Breast epithelium (tissue), 3 donors: ENCODE measurements around the gene PTCD2.

ENCODE experiments used
- CTCF ChIP-seq, 3 donors: fragments of 450-650 bp; IDR thresholded peaks; one replicate each; pipeline ENCODE4 v1.5.1; 2016 to 2017; ENCODE audit warnings: antibody characterized with exemption in 3 of 3, mild to moderate bottlenecking in 3 of 3, moderate library complexity in 3 of 3
- POLR2AphosphoS5 ChIP-seq, 3 donors: sonication (generic); formaldehyde crosslinking; IDR thresholded peaks; one replicate each; pipeline ENCODE4 v1.6.1; 2017; ENCODE audit warnings: antibody characterized with exemption in 3 of 3

GRCh38 chr5:72284559-72285423 is 35.4 kb upstream of the PTCD2 start:
- TF ChIP-seq POLR2AphosphoS5 (IDR thresholded peaks at IDR 0.05) (no peak), CTCF (IDR thresholded peaks at IDR 0.05) (no peak)
